Smooth muscle cell (in vitro differentiated cells): Measurements from ENCODE around the gene UVRAG. TPM values are rescaled to one million over a fixed set of nuclear protein-coding genes. Genes with fewer than 3 reads are reported as not detected.
A peak's percentile ranks its signal among the peaks of the same experiment; 100 is the strongest.

Source experiments
- DNase-seq: peaks from one replicate; lab custom pipeline; 2025; ENCODE audit not compliant: unreplicated experiment; lab: John Stamatoyannopoulos, UW
- H2AFZ ChIP-seq: fragments of 200-600 bp; sonication (generic); 2 replicates; pipeline ENCODE4 v1.6.0; 2016; ENCODE audit warnings: antibody characterized with exemption, low read depth, mild to moderate bottlenecking
- H3F3A ChIP-seq: fragments of 200-600 bp; sonication (generic); 2 replicates; pipeline ENCODE4 v1.6.0; 2017; ENCODE audit warnings: antibody characterized with exemption, low read depth
- H3K27ac ChIP-seq: fragments of 200-600 bp; sonication (generic); 2 replicates; pipeline ENCODE4 v1.5.1; 2016; ENCODE audit warnings: low read depth, mild to moderate bottlenecking
- H3K27me3 ChIP-seq: fragments of 200-600 bp; sonication (generic); 2 replicates; pipeline ENCODE4 v1.6.1; 2016; ENCODE audit warnings: low read depth, mild to moderate bottlenecking
- H3K36me3 ChIP-seq: fragments of 200-600 bp; sonication (generic); 2 replicates; pipeline ENCODE4 v1.5.1; 2016; ENCODE audit warnings: low read depth
- H3K4me1 ChIP-seq: fragments of 200-600 bp; sonication (generic); 2 replicates; pipeline ENCODE4 v1.5.1; 2016; ENCODE audit warnings: low read depth
- H3K4me2 ChIP-seq: fragments of 200-600 bp; sonication (generic); 2 replicates; pipeline ENCODE4 v1.6.0; 2016; ENCODE audit warnings: mild to moderate bottlenecking
- H3K4me3 ChIP-seq: fragments of 200-600 bp; sonication (generic); 2 replicates; pipeline ENCODE4 v1.5.1; 2016; ENCODE audit warnings: mild to moderate bottlenecking
- H3K79me2 ChIP-seq: fragments of 200-600 bp; sonication (generic); 2 replicates; pipeline ENCODE4 v1.6.0; 2016; ENCODE audit warnings: low read depth, mild to moderate bottlenecking
- H3K9ac ChIP-seq: fragments of 200-600 bp; sonication (generic); 2 replicates; pipeline ENCODE4 v1.6.0; 2016; ENCODE audit warnings: low read depth
- H3K9me3 ChIP-seq: fragments of 200-600 bp; sonication (generic); replicated peaks from 2 replicates; pipeline ENCODE4 v1.5.1; 2016; ENCODE audit warnings: low read depth
- H4K20me1 ChIP-seq: fragments of 200-600 bp; sonication (generic); 2 replicates; pipeline ENCODE4 v1.6.0; 2016; ENCODE audit warnings: low read depth
- CTCF ChIP-seq: fragments of 200-600 bp; sonication (generic); IDR thresholded peaks from 2 replicates; pipeline ENCODE4 v1.5.1; 2017; ENCODE audit warnings: borderline replicate concordance, mild to moderate bottlenecking, antibody characterized with exemption; ENCODE audit not compliant: insufficient read depth, poor library complexity, severe bottlenecking
- WGBS: methylation state at CpG from one replicate; pipeline ENCODE4 v1.1.7; 2016; ENCODE audit warnings: low lambda C conversion rate; 5-methylcytosine and 5-hydroxymethylcytosine counted together
- polyA plus RNA-seq: library from polyadenylated mRNA; unstranded; fragments of >200 nt; fragmentation: Nextera tagmentation; extraction: Ambion mirVana; gene quantifications from 2 replicates; pipeline ENCODE4 v1.2.1, GENCODE V29; 2016
- total RNA-seq: library from RNA; depleted of rRNA; stranded (reverse); fragments of >200 nt; gene quantifications from 2 replicates; pipeline ENCODE4 v1.2.3, GENCODE V29; 2014

Gene UVRAG
- total and polyA plus RNA-seq, 2 experiments from 2014 or later = 12.9 to 20.2 TPM

- 46% methylated on average over 2 of the region's 2 CpGs for WGBS
- Histone ChIP-seq H3K4me1 (peaks cover 15% of the 10 kb centered on the region), H3K36me3 (no peaks in the 10 kb centered on the region), H3K4me3 (peak overlapping the region; percentile 59), H3K79me2 (peaks cover 29% of the 10 kb centered on the region), H3F3A (no peaks in the 10 kb centered on the region), H3K4me2 (peak overlapping the region; percentile 85), H2AFZ (peak overlapping the region; percentile 56), H3K9ac (peak overlapping the region; percentile 56), H3K27ac (peak overlapping the region; percentile 56), H3K9me3 (no peaks in the 10 kb centered on the region), H4K20me1 (peaks cover 12% of the 10 kb centered on the region), H3K27me3 (no peaks in the 10 kb centered on the region)
- TF ChIP-seq CTCF = no peak
- DNase-seq = no peak
These were observed 165.0 kb downstream of the UVRAG start for GRCh38 chr11:75980031-75980430.

- TF ChIP-seq CTCF = no peak
- Histone ChIP-seq H3K4me2 (peak overlapping the region; percentile 85), H3F3A (no peaks in the 10 kb centered on the region), H3K9ac (no peak overlapping the region), H3K4me3 (peak overlapping the region; percentile 59), H3K36me3 (no peaks in the 10 kb centered on the region), H2AFZ (no peak overlapping the region), H3K27me3 (no peaks in the 10 kb centered on the region), H3K27ac (peak overlapping the region; percentile 2), H4K20me1 (peaks cover 12% of the 10 kb centered on the region), H3K79me2 (peaks cover 31% of the 10 kb centered on the region), H3K9me3 (no peaks in the 10 kb centered on the region), H3K4me1 (peaks cover 15% of the 10 kb centered on the region)
- 21% methylated on average over 1 of the region's 1 CpG for WGBS
- no peak for DNase-seq
These were observed 166.5 kb downstream of the UVRAG start for GRCh38 chr11:75981546-75981945.

DNA sequence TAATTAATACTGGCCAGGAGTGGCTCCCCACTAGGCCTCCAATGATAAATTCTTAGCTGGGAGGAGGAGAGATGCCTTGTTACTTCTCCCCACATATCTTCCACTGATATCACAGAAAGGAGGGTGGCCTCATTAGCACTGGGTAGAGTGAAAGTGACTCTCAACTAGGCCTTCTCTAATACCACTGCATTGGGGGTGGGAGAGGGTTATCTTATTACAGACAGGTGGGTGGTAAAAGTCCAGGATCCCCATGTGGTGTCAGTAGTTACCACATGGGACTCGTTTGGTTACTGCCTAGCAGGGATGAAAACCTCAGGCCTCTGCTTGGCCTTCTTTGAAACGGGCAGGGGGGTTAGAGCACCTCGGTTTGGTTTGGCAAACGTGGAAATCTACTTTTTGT lies 167.3 kb downstream of the UVRAG start:
- WGBS = 80% methylated on average over 4 of the region's 4 CpGs
- H3K4me2 ChIP-seq = peak overlapping the region; percentile 85
- no peak for TF ChIP-seq CTCF
- no peak overlapping the region for H3K27ac ChIP-seq
- no peaks in the 10 kb centered on the region for H3K27me3 ChIP-seq
- no peak for DNase-seq
- H4K20me1 ChIP-seq = peaks cover 18% of the 10 kb centered on the region
- peaks cover 3% of the 10 kb centered on the region for H3K36me3 ChIP-seq
- H3F3A ChIP-seq = no peaks in the 10 kb centered on the region
- no peak overlapping the region for H2AFZ ChIP-seq
- peak overlapping the region; percentile 59 for H3K4me3 ChIP-seq
- peaks cover 34% of the 10 kb centered on the region for H3K79me2 ChIP-seq
- peaks cover 15% of the 10 kb centered on the region for H3K4me1 ChIP-seq
- no peaks in the 10 kb centered on the region for H3K9me3 ChIP-seq
- H3K9ac ChIP-seq = no peak overlapping the region

GRCh38 chr11:75986966-75987365 lies 172.0 kb downstream of the UVRAG start:
- no peak overlapping the region for H2AFZ ChIP-seq
- no peak overlapping the region for H3K27ac ChIP-seq
- no peak overlapping the region for H3K9ac ChIP-seq
- no peak overlapping the region for H3K4me2 ChIP-seq
- TF ChIP-seq CTCF = no peak
- no peak for DNase-seq
- 96% methylated on average over 2 of the region's 2 CpGs for whole genome bisulfite sequencing
- H3K4me1 ChIP-seq = peaks cover 2% of the 10 kb centered on the region
- no peaks in the 10 kb centered on the region for H3K9me3 ChIP-seq
- no peak overlapping the region for H3K4me3 ChIP-seq
- peaks cover 22% of the 10 kb centered on the region for H3K79me2 ChIP-seq
- H4K20me1 ChIP-seq = peaks cover 28% of the 10 kb centered on the region
- no peaks in the 10 kb centered on the region for H3F3A ChIP-seq
- peaks cover 3% of the 10 kb centered on the region for H3K36me3 ChIP-seq
- H3K27me3 ChIP-seq = no peaks in the 10 kb centered on the region
